22Rv1 (cell line): ENCODE data around the gene POC1A.

Experiments
- H3K27ac ChIP-seq: fragments of 450-650 bp; 2 replicates; pipeline ENCODE4 v1.5.1; 2017
- ZFX ChIP-seq: fragments of 450-650 bp; IDR thresholded peaks from 2 replicates; pipeline ENCODE4 v1.6.1; 2017; ENCODE audit warnings: antibody characterized with exemption, borderline replicate concordance
- TF ChIP-seq, protein P1 (sequence below): fragments of 450-650 bp; IDR thresholded peaks from 2 replicates; pipeline ENCODE4 v1.5.1; 2017; ENCODE audit warnings: mild to moderate bottlenecking

The POC1A gene

GRCh38 chr3:52117537-52117936 is 36.7 kb downstream of the POC1A start:
- TF ChIP-seq, protein P1, sequence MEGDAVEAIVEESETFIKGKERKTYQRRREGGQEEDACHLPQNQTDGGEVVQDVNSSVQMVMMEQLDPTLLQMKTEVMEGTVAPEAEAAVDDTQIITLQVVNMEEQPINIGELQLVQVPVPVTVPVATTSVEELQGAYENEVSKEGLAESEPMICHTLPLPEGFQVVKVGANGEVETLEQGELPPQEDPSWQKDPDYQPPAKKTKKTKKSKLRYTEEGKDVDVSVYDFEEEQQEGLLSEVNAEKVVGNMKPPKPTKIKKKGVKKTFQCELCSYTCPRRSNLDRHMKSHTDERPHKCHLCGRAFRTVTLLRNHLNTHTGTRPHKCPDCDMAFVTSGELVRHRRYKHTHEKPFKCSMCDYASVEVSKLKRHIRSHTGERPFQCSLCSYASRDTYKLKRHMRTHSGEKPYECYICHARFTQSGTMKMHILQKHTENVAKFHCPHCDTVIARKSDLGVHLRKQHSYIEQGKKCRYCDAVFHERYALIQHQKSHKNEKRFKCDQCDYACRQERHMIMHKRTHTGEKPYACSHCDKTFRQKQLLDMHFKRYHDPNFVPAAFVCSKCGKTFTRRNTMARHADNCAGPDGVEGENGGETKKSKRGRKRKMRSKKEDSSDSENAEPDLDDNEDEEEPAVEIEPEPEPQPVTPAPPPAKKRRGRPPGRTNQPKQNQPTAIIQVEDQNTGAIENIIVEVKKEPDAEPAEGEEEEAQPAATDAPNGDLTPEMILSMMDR, result no peak
- no peak for TF ChIP-seq ZFX
- H3K27ac ChIP-seq, result no peak overlapping the region

- no peak for TF ChIP-seq ZFX
- no peak overlapping the region for H3K27ac ChIP-seq
Measured at GRCh38 chr3:52112056-52112455, 42.2 kb downstream of the POC1A start.

DNA sequence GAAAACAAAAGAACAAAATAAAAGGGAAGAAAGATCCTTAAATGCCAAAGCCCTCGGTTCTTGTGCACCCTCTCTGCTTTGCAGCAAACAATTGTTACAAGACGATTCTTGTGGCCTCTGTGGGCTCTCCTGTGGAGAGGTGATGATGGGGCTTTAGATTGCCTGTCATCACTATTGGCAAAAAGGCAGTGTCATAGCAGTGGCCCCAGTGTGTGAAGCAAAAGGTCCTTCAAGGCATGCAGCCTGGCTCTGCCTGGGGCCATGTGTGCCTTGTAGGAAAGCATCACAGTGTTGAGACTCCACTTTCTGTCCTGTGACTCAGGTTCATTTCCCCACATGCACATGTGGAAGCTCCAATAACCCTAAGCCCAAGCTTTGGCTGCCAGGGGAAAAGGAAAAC is 43.7 kb downstream of the POC1A start:
- TF ChIP-seq ZFX, result no peak
- TF ChIP-seq, protein P1, result no peak
- no peak overlapping the region for H3K27ac ChIP-seq

- no peak for TF ChIP-seq ZFX
- TF ChIP-seq, protein P1, result no peak
- no peak overlapping the region for H3K27ac ChIP-seq
Measured at GRCh38 chr3:52109611-52110301, 44.5 kb downstream of the POC1A start.

GRCh38 chr3:52108302-52109232 is 45.7 kb downstream of the POC1A start:
- no peak overlapping the region for H3K27ac ChIP-seq
- no peak for TF ChIP-seq ZFX
- TF ChIP-seq, protein P1, result no peak

DNA sequence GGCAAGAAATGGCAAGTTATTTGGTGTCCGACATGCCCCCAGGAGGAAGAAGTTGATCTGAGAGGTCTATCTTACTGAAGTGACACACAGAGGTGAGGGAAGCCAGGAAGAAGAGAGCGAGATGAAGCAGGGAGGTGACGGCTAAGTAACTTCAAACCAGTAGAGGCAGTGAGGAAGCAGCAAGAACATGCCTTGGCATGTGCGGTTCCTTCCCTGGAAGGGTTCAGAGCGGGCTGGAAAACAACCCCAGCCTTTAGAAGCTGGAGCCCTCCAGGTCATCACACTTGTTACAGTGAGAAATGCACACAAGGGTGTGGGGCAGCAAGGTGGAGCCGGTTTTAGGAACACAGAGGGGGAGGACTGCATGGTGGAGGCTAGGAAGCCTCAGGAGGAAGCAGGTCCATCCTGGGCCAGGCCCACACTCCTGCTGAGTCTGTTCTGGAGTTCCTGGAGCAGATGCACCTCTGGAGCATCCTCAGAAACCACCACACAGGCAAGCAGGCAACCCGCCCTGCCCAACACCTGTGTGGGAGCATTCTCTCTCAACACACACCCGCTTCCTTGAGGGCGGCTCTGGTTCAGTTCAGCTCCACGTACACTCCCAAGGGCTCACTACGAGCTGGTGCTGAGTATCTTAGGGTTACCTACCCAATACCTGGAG is 47.1 kb downstream of the POC1A start:
- TF ChIP-seq ZFX, result no peak
- TF ChIP-seq, protein P1, result no peak
- H3K27ac ChIP-seq, result no peak overlapping the region
